K562 (cell line): Measurements from ENCODE around the gene SRCIN1.

Source experiments
- ADNP ChIP-seq: fragments of 200-800 bp; sonication (Bioruptor generic); IDR thresholded peaks from 2 replicates; pipeline ENCODE4 v1.6.1; 2016; ENCODE audit warnings: missing genetic modification characterization, missing compliant biosample characterization
- CTCF ChIP-seq, 3 experiments: IDR thresholded peaks in 2 of 3; conservative IDR thresholded peaks in 1 of 3; 2 replicates each; pipeline ENCODE4 v1.5.1; 2011 to 2012; ENCODE audit warnings: low read length in 3 of 3, mild to moderate bottlenecking in 3 of 3, control low read depth in 2 of 3, improper control_type of control experiment in 1 of 3, inconsistent platforms in 1 of 3, low read depth in 1 of 3, mixed read lengths in 1 of 3, moderate library complexity in 1 of 3; ENCODE audit not compliant: insufficient read depth in 2 of 3
- EZH2 ChIP-seq: IDR thresholded peaks from 2 replicates; pipeline ENCODE4 v1.6.1; 2012; ENCODE audit warnings: low read depth, mild to moderate bottlenecking, inconsistent platforms, low read length, borderline replicate concordance
- NCOA6 ChIP-seq: fragments of 450-650 bp; IDR thresholded peaks from 2 replicates; pipeline ENCODE4 v1.6.1; 2017; ENCODE audit warnings: mild to moderate bottlenecking
- POLR2A ChIP-seq: fragments of 450-650 bp; conservative IDR thresholded peaks from 2 replicates; pipeline ENCODE4 v1.6.1; 2016
- POLR2AphosphoS5 ChIP-seq: IDR thresholded peaks from 2 replicates; pipeline ENCODE4 v1.6.1; 2011; ENCODE audit warnings: mild to moderate bottlenecking, low read depth, low read length, moderate library complexity; ENCODE audit not compliant: control insufficient read depth, insufficient read depth
- RFX7 ChIP-seq: fragments of 250-450 bp; sonication (Bioruptor Pico); IDR thresholded peaks from 2 replicates; pipeline ENCODE4 v1.5.1; 2021; ENCODE audit warnings: mild to moderate bottlenecking
- SIN3A ChIP-seq, 2 experiments: fragments of 150-350 bp in 1 of 2; IDR thresholded peaks; 2 replicates each; pipeline ENCODE4 v1.6.1; 2011 to 2016; ENCODE audit warnings: borderline replicate concordance in 2 of 2, low read depth in 2 of 2, low read length in 2 of 2, mild to moderate bottlenecking in 2 of 2, moderate library complexity in 2 of 2; ENCODE audit not compliant: control insufficient read depth in 1 of 2
- TCF7L2 ChIP-seq: fragments of 150-350 bp; IDR thresholded peaks from 2 replicates; pipeline ENCODE4 v1.6.1; 2016; ENCODE audit warnings: low read depth, mild to moderate bottlenecking, low read length, moderate library complexity
- ZNF311 ChIP-seq: fragments of 250-450 bp; sonication (Bioruptor Pico); IDR thresholded peaks from 2 replicates; pipeline ENCODE4 v1.4.0; 2020; ENCODE audit warnings: mild to moderate bottlenecking, moderate library complexity
- ZNF639 ChIP-seq, 2 experiments: fragments of 200-800 bp in 1 of 2; sonication (Bioruptor generic) in 1 of 2; sonication (generic) in 1 of 2; formaldehyde crosslinking in 1 of 2; IDR thresholded peaks in 1 of 2; conservative IDR thresholded peaks in 1 of 2; 2 replicates each; pipeline versions ENCODE4 v1.5.0 to v1.6.1; 2016 to 2020; ENCODE audit warnings: missing compliant biosample characterization in 1 of 2, missing genetic modification characterization in 1 of 2, missing genetic modification reagents in 1 of 2
- TF ChIP-seq, protein P1 (sequence below): sonication (generic); formaldehyde crosslinking; IDR thresholded peaks from 2 replicates; pipeline ENCODE4 v1.9.0; 2022; ENCODE audit warnings: mild to moderate bottlenecking, missing genetic modification reagents
- TF ChIP-seq, protein P2 (sequence below): sonication (generic); formaldehyde crosslinking; IDR thresholded peaks from 2 replicates; pipeline ENCODE4 v1.8.1; 2023; ENCODE audit warnings: mild to moderate bottlenecking, missing genetic modification reagents

GRCh38 chr17:38628441-38628840 lies 22.7 kb upstream of the SRCIN1 start:
- TF ChIP-seq CTCF (IDR thresholded peaks at IDR 0.05 in 2 of 3, conservative IDR thresholded peaks at IDR 0.05 in 1 of 3; ENCODE audit: insufficient read depth in 2 of 3, low read depth in 1 of 3, low read length in 3 of 3) (no peak), ZNF639 (CRISPR knock-in tag; conservative IDR thresholded peaks at IDR 0.05 in 1 of 2, IDR thresholded peaks at IDR 0.05 in 1 of 2) (no peak), RFX7 (no peak), SIN3A (IDR thresholded peaks at IDR 0.05; ENCODE audit: borderline replicate concordance in 2 of 2, control insufficient read depth in 1 of 2, low read depth in 2 of 2, low read length in 2 of 2) (no peak), ZNF311 (CRISPR knock-in tag) (no peak), EZH2 (no peak), TCF7L2 (no peak), POLR2A (no peak), NCOA6 (no peak), ADNP (tag) (no peak), POLR2AphosphoS5 (no peak)
- TF ChIP-seq, protein P1, sequence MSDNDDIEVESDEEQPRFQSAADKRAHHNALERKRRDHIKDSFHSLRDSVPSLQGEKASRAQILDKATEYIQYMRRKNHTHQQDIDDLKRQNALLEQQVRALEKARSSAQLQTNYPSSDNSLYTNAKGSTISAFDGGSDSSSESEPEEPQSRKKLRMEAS (CRISPR knock-in tag), result no peak
- TF ChIP-seq, protein P2, sequence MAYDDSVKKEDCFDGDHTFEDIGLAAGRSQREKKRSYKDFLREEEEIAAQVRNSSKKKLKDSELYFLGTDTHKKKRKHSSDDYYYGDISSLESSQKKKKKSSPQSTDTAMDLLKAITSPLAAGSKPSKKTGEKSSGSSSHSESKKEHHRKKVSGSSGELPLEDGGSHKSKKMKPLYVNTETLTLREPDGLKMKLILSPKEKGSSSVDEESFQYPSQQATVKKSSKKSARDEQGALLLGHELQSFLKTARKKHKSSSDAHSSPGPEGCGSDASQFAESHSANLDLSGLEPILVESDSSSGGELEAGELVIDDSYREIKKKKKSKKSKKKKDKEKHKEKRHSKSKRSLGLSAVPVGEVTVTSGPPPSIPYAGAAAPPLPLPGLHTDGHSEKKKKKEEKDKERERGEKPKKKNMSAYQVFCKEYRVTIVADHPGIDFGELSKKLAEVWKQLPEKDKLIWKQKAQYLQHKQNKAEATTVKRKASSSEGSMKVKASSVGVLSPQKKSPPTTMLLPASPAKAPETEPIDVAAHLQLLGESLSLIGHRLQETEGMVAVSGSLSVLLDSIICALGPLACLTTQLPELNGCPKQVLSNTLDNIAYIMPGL (CRISPR knock-in tag), result no peak
